Common myeloid progenitor, CD34-positive (primary cell): ENCODE results near the gene RAB3GAP1.
"Not testable (repeated sequence)": the region's sequence is repeated elsewhere in the genome, so short reads cannot be mapped to it uniquely, and the experiment has no call there.

Experiments used
- CTCF ChIA-PET: fragments of 350-600 bp; sonication (Branson Sonifier 250); formaldehyde crosslinking; loops from one replicate; lab custom pipeline; 2021; ENCODE audit warnings: antibody characterized with exemption; lab: Charles Lee
- POLR2A ChIA-PET: fragments of 350-600 bp; sonication (Branson Sonifier 250); formaldehyde crosslinking; loops from one replicate; lab custom pipeline; 2021; ENCODE audit warnings: antibody characterized with exemption; lab: Charles Lee
- DNase-seq, 3 donors: peaks; one replicate each; pipeline versions ENCODE4 v3.0.0 to v3.0.0-alpha.2; 2013
- H3K27ac ChIP-seq, 2 experiments: 1 replicate in 1 of 2; 2 replicates in 1 of 2; pipeline ENCODE4 v1.7.0; 2013; ENCODE audit warnings: inconsistent platforms in 2 of 2, low read length in 2 of 2, mild to moderate bottlenecking in 2 of 2, low read depth in 1 of 2, moderate library complexity in 1 of 2; ENCODE audit not compliant: severe bottlenecking in 2 of 2, insufficient read depth in 1 of 2, poor library complexity in 1 of 2
- H3K27me3 ChIP-seq, 5 experiments: replicated peaks in 2 of 5; 1 replicate in 3 of 5; 2 replicates in 2 of 5; pipeline versions ENCODE4 v1.6.1 to v1.7.0; 2013; ENCODE audit warnings: low read length in 4 of 5, mild to moderate bottlenecking in 2 of 5, moderate library complexity in 2 of 5, inconsistent platforms in 1 of 5; ENCODE audit not compliant: insufficient read depth in 5 of 5, control insufficient read depth in 4 of 5
- H3K36me3 ChIP-seq, 4 experiments: 1 replicate in 2 of 4; 2 replicates in 2 of 4; pipeline versions ENCODE4 v1.6.1 to v1.7.0; 2013; ENCODE audit warnings: low read length in 3 of 4, control low read depth in 1 of 4, mild to moderate bottlenecking in 1 of 4; ENCODE audit not compliant: control insufficient read depth in 4 of 4, insufficient read depth in 4 of 4
- H3K4me1 ChIP-seq, 4 experiments: 1 replicate in 3 of 4; 2 replicates in 1 of 4; pipeline versions ENCODE4 v1.6.1 to v1.7.1; 2013; ENCODE audit warnings: low read length in 3 of 4, mild to moderate bottlenecking in 3 of 4, control low read depth in 1 of 4, inconsistent platforms in 1 of 4, moderate library complexity in 1 of 4; ENCODE audit not compliant: control insufficient read depth in 4 of 4, insufficient read depth in 4 of 4; ENCODE audit errors: control extremely low read depth in 1 of 4
- H3K4me3 ChIP-seq, 7 experiments: 1 replicate in 4 of 7; 2 replicates in 3 of 7; pipeline versions ENCODE4 v1.5.1 to v1.7.0; 2013; ENCODE audit warnings: mild to moderate bottlenecking in 7 of 7, low read length in 6 of 7, moderate library complexity in 6 of 7, inconsistent platforms in 2 of 7, low read depth in 2 of 7, control low read depth in 1 of 7; ENCODE audit not compliant: insufficient read depth in 4 of 7, control insufficient read depth in 1 of 7; ENCODE audit errors: extremely low read depth in 1 of 7
- H3K9me3 ChIP-seq, 5 experiments: 1 replicate in 4 of 5; 2 replicates in 1 of 5; pipeline versions ENCODE4 v1.6.1 to v1.7.1; 2013; ENCODE audit warnings: low read length in 4 of 5, mild to moderate bottlenecking in 2 of 5, inconsistent platforms in 1 of 5, low read depth in 1 of 5, moderate library complexity in 1 of 5; ENCODE audit not compliant: control insufficient read depth in 4 of 5, insufficient read depth in 2 of 5; ENCODE audit errors: control extremely low read depth in 1 of 5
- WGBS: methylation state at CpG from one replicate; pipeline ENCODE4 v1.1.5; 2013; ENCODE audit not compliant: insufficient coverage; 5-methylcytosine and 5-hydroxymethylcytosine counted together

RAB3GAP1 gene

GRCh38 chr2:135103843-135104242, 51.8 kb downstream of the RAB3GAP1 start:
- DNase-seq, result no peak
- CTCF ChIA-PET, result no interaction called here
- no peak overlapping the region for H3K4me3 ChIP-seq
- peaks cover 0 to 14% (median 4%) of the 10 kb centered on the region in 5 experiments for H3K9me3 ChIP-seq
- H3K4me1 ChIP-seq, result no peaks in the 10 kb centered on the region
- no peaks in the 10 kb centered on the region for H3K27me3 ChIP-seq
- POLR2A ChIA-PET, result no interaction called here
- peaks cover 9 to 30% (median 17%) of the 10 kb centered on the region in 4 experiments for H3K36me3 ChIP-seq
- no CpG with 5 or more reads among the region's 1 CpG for WGBS
- no peak overlapping the region for H3K27ac ChIP-seq

GRCh38 chr2:135105513-135106316, 53.6 kb downstream of the RAB3GAP1 start:
- H3K4me3 ChIP-seq, DNase-seq, CTCF ChIA-PET, H3K27ac ChIP-seq, H3K27me3 ChIP-seq, H3K4me1 ChIP-seq, POLR2A ChIA-PET: not testable (repeated sequence)
- H3K36me3 ChIP-seq, result peaks cover 9 to 30% (median 16%) of the 10 kb centered on the region in 4 experiments
- H3K9me3 ChIP-seq, result peaks cover 0 to 14% (median 4%) of the 10 kb centered on the region in 5 experiments
- WGBS, result 95% methylated on average over 11 of the region's 56 CpGs

GRCh38 chr2:135113322-135113721, 61.2 kb downstream of the RAB3GAP1 start:
- H3K9me3 ChIP-seq, result peaks cover 0 to 4% (median 0%) of the 10 kb centered on the region in 5 experiments
- H3K27me3 ChIP-seq, result no peaks in the 10 kb centered on the region
- no peak overlapping the region for H3K4me3 ChIP-seq
- ChIA-PET CTCF (interaction anchor here (0.7 kb wide), 1 partner anchor 29 kb away, joined by 3 read pairs; no protein-coding TSS in a partner anchor), POLR2A (interaction anchor here (0.7 kb wide), 1 partner anchor 769 kb away, joined by 3 read pairs; no protein-coding TSS in a partner anchor)
- H3K36me3 ChIP-seq, result peaks cover 10 to 27% (median 17%) of the 10 kb centered on the region in 4 experiments
- H3K27ac ChIP-seq, result no peak overlapping the region
- WGBS, result 100% methylated on average over 1 of the region's 3 CpGs
- H3K4me1 ChIP-seq, result no peaks in the 10 kb centered on the region
- DNase-seq, result no peak

- peaks cover 0 to 4% (median 0%) of the 10 kb centered on the region in 5 experiments for H3K9me3 ChIP-seq
- H3K36me3 ChIP-seq, result peaks cover 10 to 22% (median 18%) of the 10 kb centered on the region in 4 experiments
- H3K27ac ChIP-seq, result no peak overlapping the region
- H3K27me3 ChIP-seq, result no peaks in the 10 kb centered on the region
- ChIA-PET CTCF (no interaction called here), POLR2A (no interaction called here)
- no peaks in the 10 kb centered on the region for H3K4me1 ChIP-seq
- no peak overlapping the region for H3K4me3 ChIP-seq
- DNase-seq, result no peak
These were observed 67.5 kb downstream of the RAB3GAP1 start for GRCh38 chr2:135119582-135119981.

GRCh38 chr2:135121016-135121657, 69.0 kb downstream of the RAB3GAP1 start:
- ChIA-PET CTCF (interaction anchor here (1.3 kb wide), 1 partner anchor 12 kb away, joined by 4 read pairs; no protein-coding TSS in a partner anchor), POLR2A (no interaction called here)
- Histone ChIP-seq H3K27ac (no peak overlapping the region), H3K4me1 (no peaks in the 10 kb centered on the region), H3K4me3 (no peak overlapping the region), H3K9me3 (peaks cover 0 to 4% (median 0%) of the 10 kb centered on the region in 5 experiments), H3K27me3 (no peaks in the 10 kb centered on the region), H3K36me3 (peaks cover 8 to 21% (median 16%) of the 10 kb centered on the region in 4 experiments)
- DNase-seq, result no peak
- no CpG with 5 or more reads among the region's 2 CpGs for WGBS

- H3K27me3 ChIP-seq, POLR2A ChIA-PET, H3K27ac ChIP-seq, DNase-seq, H3K9me3 ChIP-seq, H3K4me3 ChIP-seq, H3K4me1 ChIP-seq: not testable (repeated sequence)
- CTCF ChIA-PET, result interaction anchor here (1.3 kb wide), 1 partner anchor 11 kb away, joined by 4 read pairs; no protein-coding TSS in a partner anchor
- H3K36me3 ChIP-seq, result peaks cover 8 to 25% (median 17%) of the 10 kb centered on the region in 4 experiments
- 100% methylated on average over 4 of the region's 6 CpGs for WGBS
These were observed 69.6 kb downstream of the RAB3GAP1 start for GRCh38 chr2:135121658-135122039.
